ENCODE measurements around the gene SRSF9. TPM values are rescaled to one million over a fixed set of nuclear protein-coding genes. Genes with fewer than 3 reads are reported as not detected.
A peak's percentile ranks its signal among the peaks of the same experiment; 100 is the strongest.
"Not testable (repeated sequence)": the region's sequence is repeated elsewhere in the genome, so short reads cannot be mapped to it uniquely, and the experiment has no call there.

The SRSF9 gene
- total RNA-seq, 5 donors from 2014 or later (not counting 1 experiment from before 2014, with no cell fraction given), result 134 to 149 (median 135) TPM

GRCh38 chr12:120460157-120460556, 9.4 kb downstream of the SRSF9 start:
- ATAC-seq (replicated peaks in 1 of 4) (no peak), DNase-seq (no peak)
- Histone ChIP-seq H3K4me1 (ENCODE audit: control insufficient read depth in 1 of 2, extremely low read depth in 1 of 2, insufficient read depth in 2 of 2, low read length in 2 of 2) (no peaks in the 10 kb centered on the region), H3K27ac (ENCODE audit: low read length) (no peak overlapping the region), H3K9me3 (no peaks in the 10 kb centered on the region), H3K4me3 (ENCODE audit: control insufficient read depth in 1 of 2, extremely low read depth in 1 of 2, low read length in 1 of 2) (no peak overlapping the region), H3K27me3 (replicated peaks in 1 of 2; ENCODE audit: control insufficient read depth in 2 of 2, extremely low read depth in 1 of 2, insufficient read depth in 2 of 2, low read length in 1 of 2) (no peaks in the 10 kb centered on the region), H3K36me3 (ENCODE audit: control insufficient read depth in 2 of 2, extremely low read depth in 1 of 2, insufficient read depth in 1 of 2, low read length in 1 of 2) (peaks cover 6 to 90% of the 10 kb centered on the region in 2 donors)
- H3K9me3 Mint-ChIP-seq, result no peaks in the 10 kb centered on the region
- CTCF ChIA-PET, result interaction anchor here in 1 of 2 donors (1.1 kb wide), 1 partner anchor 121 kb away, joined by 3 read pairs; the partner anchor contains the start of gene POP5
- H3K4me3 Mint-ChIP-seq, result no peak overlapping the region
- peaks cover 56% of the 10 kb centered on the region for H3K36me3 Mint-ChIP-seq
- WGBS (ENCODE audit: insufficient coverage), result 100% methylated on average over 2 of the region's 3 CpGs
- POLR2A ChIA-PET, result interaction anchor here in 1 of 2 donors (0.8 kb wide), 1 partner anchor 86 kb away, joined by 4 read pairs; no protein-coding TSS in a partner anchor
- H3K27ac Mint-ChIP-seq, result no peak overlapping the region
- H3K4me1 Mint-ChIP-seq, result peaks cover under 1 to 7% (median 7%) of the 10 kb centered on the region in 3 donors
- H3K27me3 Mint-ChIP-seq, result no peaks in the 10 kb centered on the region

DNA sequence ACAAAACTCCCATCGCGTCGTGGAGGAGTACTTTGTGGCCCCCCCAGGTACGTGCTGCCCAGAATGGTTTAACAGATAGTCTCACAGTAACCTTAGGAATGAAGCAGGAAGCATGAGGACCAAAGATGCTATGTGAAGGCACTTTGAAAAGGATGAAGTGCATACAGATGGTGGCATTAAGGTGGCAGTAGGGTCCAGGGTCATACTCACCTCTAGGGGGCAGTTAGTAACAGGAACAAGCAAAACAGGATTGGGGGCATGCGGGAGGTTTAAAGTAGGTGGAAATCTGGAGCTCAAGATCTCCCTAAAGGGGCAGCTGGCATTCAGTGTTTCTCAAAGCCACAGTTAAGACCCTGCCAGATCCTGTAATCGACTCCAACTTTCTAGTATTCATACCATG, 12.4 kb downstream of the SRSF9 start:
- DNase-seq, result peak in 1 of 35 experiments; percentile 29
- 100% methylated on average over 1 of the region's 6 CpGs for WGBS (ENCODE audit: insufficient coverage)
- no peak for ATAC-seq (replicated peaks in 1 of 4)
- Mint-ChIP-seq H3K36me3 (peaks cover 34% of the 10 kb centered on the region), H3K9me3 (no peaks in the 10 kb centered on the region), H3K4me3 (no peak overlapping the region), H3K27me3 (no peaks in the 10 kb centered on the region), H3K27ac (no peak overlapping the region), H3K4me1 (peaks cover 0 to 7% (median 1%) of the 10 kb centered on the region in 3 donors)
- POLR2A ChIA-PET, result no interaction called here
- Histone ChIP-seq H3K4me3 (ENCODE audit: control insufficient read depth in 1 of 2, extremely low read depth in 1 of 2, low read length in 1 of 2) (no peak overlapping the region), H3K27ac (ENCODE audit: low read length) (no peak overlapping the region), H3K9me3 (no peaks in the 10 kb centered on the region), H3K36me3 (ENCODE audit: control insufficient read depth in 2 of 2, extremely low read depth in 1 of 2, insufficient read depth in 1 of 2, low read length in 1 of 2) (peaks cover 6 to 71% of the 10 kb centered on the region in 2 donors), H3K4me1 (ENCODE audit: control insufficient read depth in 1 of 2, extremely low read depth in 1 of 2, insufficient read depth in 2 of 2, low read length in 2 of 2) (peaks cover 0 to 2% of the 10 kb centered on the region in 2 experiments), H3K27me3 (replicated peaks in 1 of 2; ENCODE audit: control insufficient read depth in 2 of 2, extremely low read depth in 1 of 2, insufficient read depth in 2 of 2, low read length in 1 of 2) (no peaks in the 10 kb centered on the region)
- CTCF ChIA-PET, result no interaction called here

DNA sequence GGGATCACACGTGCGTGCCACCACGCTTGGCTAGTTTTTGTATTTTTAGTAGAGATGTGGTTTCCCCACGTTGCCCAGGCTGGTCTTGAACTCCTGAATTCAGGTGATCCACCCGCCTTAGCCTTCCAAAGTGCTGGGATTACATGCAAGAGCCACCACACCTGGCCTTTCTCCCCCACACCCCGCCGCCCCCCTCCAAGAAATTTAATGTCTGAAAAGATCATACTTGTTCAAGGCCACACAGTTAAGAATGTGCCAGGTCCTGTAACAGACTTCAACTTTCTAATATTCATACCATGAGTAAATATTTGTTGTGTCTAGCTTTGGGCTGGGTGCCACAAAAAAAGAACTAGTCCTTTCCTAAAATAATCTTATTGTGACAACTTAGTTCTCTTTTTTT, 14.2 kb downstream of the SRSF9 start:
- 100% methylated on average over 1 of the region's 7 CpGs for WGBS (ENCODE audit: insufficient coverage)
- Mint-ChIP-seq H3K27ac (no peak overlapping the region), H3K36me3 (peaks cover 26% of the 10 kb centered on the region), H3K4me3 (no peak overlapping the region), H3K27me3 (no peaks in the 10 kb centered on the region), H3K4me1 (peaks cover 0 to 9% (median 1%) of the 10 kb centered on the region in 3 donors), H3K9me3 (no peaks in the 10 kb centered on the region)
- CTCF ChIA-PET, result interaction anchor here in 1 of 2 donors (1.5 kb wide), 1 partner anchor 12 kb away, joined by 7 read pairs; no protein-coding TSS in a partner anchor
- H3K4me3 ChIP-seq (ENCODE audit: control insufficient read depth in 1 of 2, extremely low read depth in 1 of 2, low read length in 1 of 2), result no peak overlapping the region
- peaks cover 0 to 57% of the 10 kb centered on the region in 2 donors for H3K36me3 ChIP-seq (ENCODE audit: control insufficient read depth in 2 of 2, extremely low read depth in 1 of 2, insufficient read depth in 1 of 2, low read length in 1 of 2)
- no peaks in the 10 kb centered on the region for H3K9me3 ChIP-seq
- no peak for ATAC-seq (replicated peaks in 1 of 4)
- peaks cover 0 to 2% of the 10 kb centered on the region in 2 experiments for H3K4me1 ChIP-seq (ENCODE audit: control insufficient read depth in 1 of 2, extremely low read depth in 1 of 2, insufficient read depth in 2 of 2, low read length in 2 of 2)
- H3K27ac ChIP-seq (ENCODE audit: low read length), result no peak overlapping the region
- DNase-seq, result no peak
- POLR2A ChIA-PET, result no interaction called here
- H3K27me3 ChIP-seq (replicated peaks in 1 of 2; ENCODE audit: control insufficient read depth in 2 of 2, extremely low read depth in 1 of 2, insufficient read depth in 2 of 2, low read length in 1 of 2), result no peaks in the 10 kb centered on the region

- Mint-ChIP-seq H3K4me1 (peaks cover 4 to 14% (median 10%) of the 10 kb centered on the region in 3 donors), H3K27ac (peak overlapping the region in 1 of 2 donors; percentile 75), H3K36me3 (peaks cover 16% of the 10 kb centered on the region), H3K4me3 (no peak overlapping the region), H3K27me3 (no peaks in the 10 kb centered on the region), H3K9me3 (no peaks in the 10 kb centered on the region)
- POLR2A ChIA-PET, result no interaction called here
- peaks cover 2 to 3% of the 10 kb centered on the region in 2 experiments for H3K4me1 ChIP-seq (ENCODE audit: control insufficient read depth in 1 of 2, extremely low read depth in 1 of 2, insufficient read depth in 2 of 2, low read length in 2 of 2)
- no peak overlapping the region for H3K27ac ChIP-seq (ENCODE audit: low read length)
- no peak overlapping the region for H3K4me3 ChIP-seq (ENCODE audit: control insufficient read depth in 1 of 2, extremely low read depth in 1 of 2, low read length in 1 of 2)
- CTCF ChIA-PET, result interaction anchor here (0.9 to 1.6 kb wide), 4 partner anchors 9 to 43 kb away, joined by 3 to 5 read pairs (median 4); partner anchors contain the start of gene DYNLL1 (in 1 of the 2)
- H3K27me3 ChIP-seq (replicated peaks in 1 of 2; ENCODE audit: control insufficient read depth in 2 of 2, extremely low read depth in 1 of 2, insufficient read depth in 2 of 2, low read length in 1 of 2), result no peaks in the 10 kb centered on the region
- no peaks in the 10 kb centered on the region for H3K9me3 ChIP-seq
- H3K36me3 ChIP-seq (ENCODE audit: control insufficient read depth in 2 of 2, extremely low read depth in 1 of 2, insufficient read depth in 1 of 2, low read length in 1 of 2), result peaks cover 0 to 50% of the 10 kb centered on the region in 2 donors
- DNase-seq (peak in 4 of 35 experiments; percentile 10 to 58 (median 21)), ATAC-seq (replicated peaks in 1 of 4) (peak; percentile 81 to 88 (median 82))
- no CpG with 5 or more reads among the region's 4 CpGs for WGBS (ENCODE audit: insufficient coverage)
These were observed 15.6 kb downstream of the SRSF9 start for GRCh38 chr12:120453977-120454376.

DNA sequence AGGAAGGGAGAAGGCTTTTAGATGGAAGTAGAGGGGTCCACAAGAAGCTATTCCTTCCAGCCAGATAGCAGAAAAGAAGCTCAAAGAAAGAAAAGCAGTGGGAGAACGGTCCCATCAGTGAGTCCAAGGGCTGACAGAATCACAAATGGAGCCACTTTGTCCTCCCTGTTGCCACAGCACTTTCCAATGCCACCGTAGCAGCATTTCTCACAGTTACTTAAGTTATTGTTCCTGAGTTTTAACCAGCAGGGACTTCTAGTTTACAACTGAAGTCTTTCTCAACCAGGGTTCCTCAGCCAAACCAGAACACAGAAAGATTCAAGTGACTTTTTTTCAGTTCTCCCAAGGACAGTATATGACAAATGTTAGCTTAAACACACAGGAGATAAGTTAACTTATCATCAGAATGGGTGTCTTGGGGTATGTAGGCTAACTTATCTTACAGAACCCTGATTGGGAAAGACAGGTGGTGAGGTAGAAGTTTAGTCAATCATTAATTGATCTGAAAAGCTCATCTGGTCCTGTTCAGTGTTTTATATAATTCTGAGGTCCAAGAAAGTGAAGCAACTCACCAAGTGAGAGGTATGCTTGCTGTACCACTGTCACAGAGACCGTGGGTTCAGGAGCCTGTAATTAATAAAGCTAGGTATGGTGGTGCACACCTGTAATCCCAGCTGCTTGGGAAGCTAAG, 16.3 kb downstream of the SRSF9 start:
- no peak overlapping the region for H3K4me3 ChIP-seq (ENCODE audit: control insufficient read depth in 1 of 2, extremely low read depth in 1 of 2, low read length in 1 of 2)
- peaks cover 5 to 15% (median 14%) of the 10 kb centered on the region in 3 donors for H3K4me1 Mint-ChIP-seq
- no peaks in the 10 kb centered on the region for H3K9me3 ChIP-seq
- H3K27me3 Mint-ChIP-seq, result no peaks in the 10 kb centered on the region
- 95% methylated on average over 3 of the region's 3 CpGs for WGBS (ENCODE audit: insufficient coverage)
- POLR2A ChIA-PET, result interaction anchor here (0.6 to 0.7 kb wide), 3 partner anchors 44 to 190 kb away, joined by 3 read pairs; no protein-coding TSS in a partner anchor
- H3K36me3 Mint-ChIP-seq, result peaks cover 12% of the 10 kb centered on the region
- H3K27ac ChIP-seq (ENCODE audit: low read length), result no peak overlapping the region
- peak overlapping the region in 1 of 2 donors; percentile 75 for H3K27ac Mint-ChIP-seq
- CTCF ChIA-PET, result interaction anchor here (0.5 to 1.8 kb wide), 5 partner anchors 8 to 140 kb away, joined by 3 to 7 read pairs (median 5); partner anchors contain the start of gene DYNLL1 (in 1 of the 2)
- DNase-seq (no peak), ATAC-seq (replicated peaks in 1 of 4) (no peak)
- no peaks in the 10 kb centered on the region for H3K9me3 Mint-ChIP-seq
- H3K27me3 ChIP-seq (replicated peaks in 1 of 2; ENCODE audit: control insufficient read depth in 2 of 2, extremely low read depth in 1 of 2, insufficient read depth in 2 of 2, low read length in 1 of 2), result no peaks in the 10 kb centered on the region
- no peak overlapping the region for H3K4me3 Mint-ChIP-seq
- H3K4me1 ChIP-seq (ENCODE audit: control insufficient read depth in 1 of 2, extremely low read depth in 1 of 2, insufficient read depth in 2 of 2, low read length in 2 of 2), result peaks cover 2 to 5% of the 10 kb centered on the region in 2 experiments
- H3K36me3 ChIP-seq (ENCODE audit: control insufficient read depth in 2 of 2, extremely low read depth in 1 of 2, insufficient read depth in 1 of 2, low read length in 1 of 2), result peaks cover 0 to 43% of the 10 kb centered on the region in 2 donors

DNA sequence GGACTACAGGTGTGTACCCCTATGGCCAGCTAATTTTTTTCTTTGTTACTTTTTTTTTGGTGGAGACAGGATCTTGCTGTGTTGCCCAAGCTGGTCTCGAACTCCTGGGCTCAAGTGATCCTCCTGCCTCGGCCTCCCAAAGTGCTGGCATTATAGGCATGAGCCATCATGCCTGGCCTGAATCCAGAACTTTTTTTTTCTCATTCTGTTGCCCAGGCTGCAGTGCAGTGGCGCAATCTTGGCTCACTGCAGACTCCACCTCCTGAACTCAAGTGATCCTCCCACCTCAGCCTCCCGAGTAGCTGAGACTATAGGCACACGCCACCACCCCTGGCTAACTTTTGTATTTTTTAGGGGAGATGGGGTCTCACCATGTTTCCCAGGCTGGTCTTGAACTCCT, 17.0 kb downstream of the SRSF9 start:
- not testable (repeated sequence) for H3K27me3 ChIP-seq (replicated peaks in 1 of 2; ENCODE audit: control insufficient read depth in 2 of 2, extremely low read depth in 1 of 2, insufficient read depth in 2 of 2, low read length in 1 of 2); ATAC-seq (replicated peaks in 1 of 4); DNase-seq; H3K4me3 ChIP-seq (ENCODE audit: control insufficient read depth in 1 of 2, extremely low read depth in 1 of 2, low read length in 1 of 2); H3K27ac ChIP-seq (ENCODE audit: low read length); H3K9me3 ChIP-seq; H3K27me3 Mint-ChIP-seq; H3K4me3 Mint-ChIP-seq; H3K9me3 Mint-ChIP-seq; H3K27ac Mint-ChIP-seq
- peaks cover 4 to 11% of the 10 kb centered on the region in 2 experiments for H3K4me1 ChIP-seq (ENCODE audit: control insufficient read depth in 1 of 2, extremely low read depth in 1 of 2, insufficient read depth in 2 of 2, low read length in 2 of 2)
- WGBS (ENCODE audit: insufficient coverage), result 92% methylated on average over 2 of the region's 5 CpGs
- ChIA-PET CTCF (interaction anchor here (1.2 to 1.8 kb wide), 3 partner anchors 11 to 14 kb away, joined by 3 to 7 read pairs (median 3); no protein-coding TSS in a partner anchor), POLR2A (interaction anchor here in 1 of 2 donors (0.5 to 0.7 kb wide), 3 partner anchors 65 to 191 kb away, joined by 3 to 5 read pairs (median 3); no protein-coding TSS in a partner anchor)
- H3K36me3 ChIP-seq (ENCODE audit: control insufficient read depth in 2 of 2, extremely low read depth in 1 of 2, insufficient read depth in 1 of 2, low read length in 1 of 2), result peaks cover 0 to 39% of the 10 kb centered on the region in 2 donors
- peaks cover 12 to 22% (median 21%) of the 10 kb centered on the region in 3 donors for H3K4me1 Mint-ChIP-seq
- peaks cover 12% of the 10 kb centered on the region for H3K36me3 Mint-ChIP-seq
